Gastroesophageal sphincter (tissue), 3 donors: Measurements from ENCODE around the gene PDE8A.

Experiments
- CTCF ChIP-seq, 4 experiments: fragments of 200-600 bp in 2 of 4; fragments of 450-650 bp in 2 of 4; sonication (generic) in 1 of 4; IDR thresholded peaks; one replicate each; pipeline ENCODE4 v1.5.1; 2017 to 2019; ENCODE audit warnings: antibody characterized with exemption in 4 of 4, mild to moderate bottlenecking in 2 of 4, moderate library complexity in 2 of 4
- EP300 ChIP-seq: sonication (generic); formaldehyde crosslinking; IDR thresholded peaks from one replicate; pipeline ENCODE4 v1.6.1; 2017; ENCODE audit warnings: antibody characterized with exemption, mild to moderate bottlenecking
- POLR2A ChIP-seq, 2 donors: fragments of 450-650 bp; IDR thresholded peaks; one replicate each; pipeline ENCODE4 v1.6.1; 2017; ENCODE audit warnings: antibody characterized with exemption in 2 of 2, mild to moderate bottlenecking in 2 of 2, moderate library complexity in 1 of 2
- POLR2AphosphoS5 ChIP-seq: sonication (generic); formaldehyde crosslinking; IDR thresholded peaks from one replicate; pipeline ENCODE4 v1.6.1; 2017; ENCODE audit warnings: antibody characterized with exemption

- TF ChIP-seq POLR2A (IDR thresholded peaks at IDR 0.05) (no peak), POLR2AphosphoS5 (no peak), CTCF (IDR thresholded peaks at IDR 0.05) (no peak), EP300 (no peak)
These were observed 45.4 kb downstream of the PDE8A start for GRCh38 chr15:85027033-85027380.
